Common myeloid progenitor, CD34-positive (primary cell): ENCODE data around the gene ALK. TPM values are rescaled to one million over a fixed set of nuclear protein-coding genes. Genes with fewer than 3 reads are reported as not detected.

ENCODE experiments used
- CTCF ChIA-PET: fragments of 350-600 bp; sonication (Branson Sonifier 250); formaldehyde crosslinking; loops from one replicate; lab custom pipeline; 2021; ENCODE audit warnings: antibody characterized with exemption; lab: Charles Lee
- POLR2A ChIA-PET: fragments of 350-600 bp; sonication (Branson Sonifier 250); formaldehyde crosslinking; loops from one replicate; lab custom pipeline; 2021; ENCODE audit warnings: antibody characterized with exemption; lab: Charles Lee
- DNase-seq, 3 donors: peaks; one replicate each; pipeline versions ENCODE4 v3.0.0 to v3.0.0-alpha.2; 2013
- H3K27ac ChIP-seq, 2 experiments: 1 replicate in 1 of 2; 2 replicates in 1 of 2; pipeline ENCODE4 v1.7.0; 2013; ENCODE audit warnings: inconsistent platforms in 2 of 2, low read length in 2 of 2, mild to moderate bottlenecking in 2 of 2, low read depth in 1 of 2, moderate library complexity in 1 of 2; ENCODE audit not compliant: severe bottlenecking in 2 of 2, insufficient read depth in 1 of 2, poor library complexity in 1 of 2
- H3K27me3 ChIP-seq, 5 experiments: replicated peaks in 2 of 5; 1 replicate in 3 of 5; 2 replicates in 2 of 5; pipeline versions ENCODE4 v1.6.1 to v1.7.0; 2013; ENCODE audit warnings: low read length in 4 of 5, mild to moderate bottlenecking in 2 of 5, moderate library complexity in 2 of 5, inconsistent platforms in 1 of 5; ENCODE audit not compliant: insufficient read depth in 5 of 5, control insufficient read depth in 4 of 5
- H3K36me3 ChIP-seq, 4 experiments: 1 replicate in 2 of 4; 2 replicates in 2 of 4; pipeline versions ENCODE4 v1.6.1 to v1.7.0; 2013; ENCODE audit warnings: low read length in 3 of 4, control low read depth in 1 of 4, mild to moderate bottlenecking in 1 of 4; ENCODE audit not compliant: control insufficient read depth in 4 of 4, insufficient read depth in 4 of 4
- H3K4me1 ChIP-seq, 4 experiments: 1 replicate in 3 of 4; 2 replicates in 1 of 4; pipeline versions ENCODE4 v1.6.1 to v1.7.1; 2013; ENCODE audit warnings: low read length in 3 of 4, mild to moderate bottlenecking in 3 of 4, control low read depth in 1 of 4, inconsistent platforms in 1 of 4, moderate library complexity in 1 of 4; ENCODE audit not compliant: control insufficient read depth in 4 of 4, insufficient read depth in 4 of 4; ENCODE audit errors: control extremely low read depth in 1 of 4
- H3K4me3 ChIP-seq, 7 experiments: 1 replicate in 4 of 7; 2 replicates in 3 of 7; pipeline versions ENCODE4 v1.5.1 to v1.7.0; 2013; ENCODE audit warnings: mild to moderate bottlenecking in 7 of 7, low read length in 6 of 7, moderate library complexity in 6 of 7, inconsistent platforms in 2 of 7, low read depth in 2 of 7, control low read depth in 1 of 7; ENCODE audit not compliant: insufficient read depth in 4 of 7, control insufficient read depth in 1 of 7; ENCODE audit errors: extremely low read depth in 1 of 7
- H3K9me3 ChIP-seq, 5 experiments: 1 replicate in 4 of 5; 2 replicates in 1 of 5; pipeline versions ENCODE4 v1.6.1 to v1.7.1; 2013; ENCODE audit warnings: low read length in 4 of 5, mild to moderate bottlenecking in 2 of 5, inconsistent platforms in 1 of 5, low read depth in 1 of 5, moderate library complexity in 1 of 5; ENCODE audit not compliant: control insufficient read depth in 4 of 5, insufficient read depth in 2 of 5; ENCODE audit errors: control extremely low read depth in 1 of 5
- WGBS: methylation state at CpG from one replicate; pipeline ENCODE4 v1.1.5; 2013; ENCODE audit not compliant: insufficient coverage; 5-methylcytosine and 5-hydroxymethylcytosine counted together
- polyA plus RNA-seq: library from polyadenylated mRNA; unstranded; fragments of 120-200 nt; gene quantifications from one replicate; pipeline ENCODE4 v1.2.1, GENCODE V29; 2013

The ALK gene
- 0.08 TPM for polyA plus RNA-seq

GRCh38 chr2:29921560-29921915, at the start of gene ALK:
ALK (minus strand) TSS chr2:29921586; CDS start chr2:29920659, 927 bp downstream.
- Histone ChIP-seq H3K4me3 (peak within 1 kb of the TSS in 6 of 7 experiments; percentile 13 to 61 (median 42)), H3K9me3 (no peaks in the 10 kb centered on the region), H3K27ac (no peak within 1 kb of the TSS), H3K4me1 (peaks cover 0 to 27% (median 15%) of the 10 kb centered on the region in 4 experiments), H3K36me3 (no peaks in the 10 kb centered on the region), H3K27me3 (peaks cover 2 to 64% (median 30%) of the 10 kb centered on the region in 5 experiments)
- peak; percentile 90 to 94 (median 94) for DNase-seq
- WGBS, result 0% methylated on average over 26 of the region's 27 CpGs
- ChIA-PET CTCF (interaction anchor here (2.1 to 2.2 kb wide), 2 partner anchors 10 to 105 kb away, joined by 6 to 14 read pairs; no protein-coding TSS in a partner anchor), POLR2A (interaction anchor here (1.0 kb wide), 1 partner anchor 116 kb away, joined by 3 read pairs; no protein-coding TSS in a partner anchor)

- POLR2A ChIA-PET, result no interaction called here
- no peak overlapping the region for H3K27ac ChIP-seq
- no peaks in the 10 kb centered on the region for H3K9me3 ChIP-seq
- whole genome bisulfite sequencing, result 57% methylated on average over 1 of the region's 2 CpGs
- CTCF ChIA-PET, result no interaction called here
- no peak overlapping the region for H3K4me3 ChIP-seq
- DNase-seq, result no peak
- peaks cover 3 to 22% (median 12%) of the 10 kb centered on the region in 5 experiments for H3K27me3 ChIP-seq
- no peaks in the 10 kb centered on the region for H3K4me1 ChIP-seq
- no peaks in the 10 kb centered on the region for H3K36me3 ChIP-seq
Measured at GRCh38 chr2:29966266-29966665, 44.9 kb upstream of the ALK start.

- ChIA-PET POLR2A (no interaction called here), CTCF (no interaction called here)
- Histone ChIP-seq H3K36me3 (no peaks in the 10 kb centered on the region), H3K4me3 (no peak overlapping the region), H3K4me1 (no peaks in the 10 kb centered on the region), H3K27me3 (peaks cover 7 to 30% (median 14%) of the 10 kb centered on the region in 5 experiments), H3K27ac (no peak overlapping the region), H3K9me3 (no peaks in the 10 kb centered on the region)
- 62% methylated on average over 2 of the region's 3 CpGs for WGBS
- DNase-seq, result no peak
Measured at GRCh38 chr2:29963972-29964570, 42.7 kb upstream of the ALK start.

- H3K9me3 ChIP-seq, result no peaks in the 10 kb centered on the region
- DNase-seq, result no peak
- ChIA-PET CTCF (no interaction called here), POLR2A (no interaction called here)
- no peaks in the 10 kb centered on the region for H3K36me3 ChIP-seq
- H3K27me3 ChIP-seq, result peaks cover 7 to 33% (median 14%) of the 10 kb centered on the region in 5 experiments
- H3K4me3 ChIP-seq, result no peak overlapping the region
- no peaks in the 10 kb centered on the region for H3K4me1 ChIP-seq
- whole genome bisulfite sequencing, result 95% methylated on average over 2 of the region's 4 CpGs
- no peak overlapping the region for H3K27ac ChIP-seq
Measured at GRCh38 chr2:29962922-29963321, 41.5 kb upstream of the ALK start.

- Histone ChIP-seq H3K27me3 (peaks cover 0 to 5% (median 0%) of the 10 kb centered on the region in 5 experiments), H3K4me3 (no peak overlapping the region), H3K9me3 (no peaks in the 10 kb centered on the region), H3K36me3 (no peaks in the 10 kb centered on the region), H3K4me1 (no peaks in the 10 kb centered on the region), H3K27ac (no peak overlapping the region)
- no peak for DNase-seq
- CTCF ChIA-PET, result no interaction called here
- POLR2A ChIA-PET, result no interaction called here
Measured at GRCh38 chr2:29954316-29954715, 32.9 kb upstream of the ALK start.

GRCh38 chr2:29952973-29953372, 31.6 kb upstream of the ALK start:
- Histone ChIP-seq H3K27me3 (peaks cover 0 to 4% (median 0%) of the 10 kb centered on the region in 5 experiments), H3K4me1 (no peaks in the 10 kb centered on the region), H3K27ac (no peak overlapping the region), H3K36me3 (no peaks in the 10 kb centered on the region), H3K4me3 (no peak overlapping the region), H3K9me3 (no peaks in the 10 kb centered on the region)
- POLR2A ChIA-PET, result no interaction called here
- DNase-seq, result no peak
- CTCF ChIA-PET, result no interaction called here

GRCh38 chr2:29951576-29951975, 30.2 kb upstream of the ALK start:
- Histone ChIP-seq H3K27ac (no peak overlapping the region), H3K9me3 (no peaks in the 10 kb centered on the region), H3K4me1 (no peaks in the 10 kb centered on the region), H3K27me3 (peaks cover 0 to 2% (median 0%) of the 10 kb centered on the region in 5 experiments), H3K36me3 (no peaks in the 10 kb centered on the region), H3K4me3 (no peak overlapping the region)
- no peak for DNase-seq
- ChIA-PET CTCF (no interaction called here), POLR2A (no interaction called here)
- no CpG with 5 or more reads among the region's 1 CpG for WGBS
